ENCODE results near the gene NCKAP5. TPM values are rescaled to one million over a fixed set of nuclear protein-coding genes. Genes with fewer than 3 reads are reported as not detected.

NCKAP5 gene
- total RNA-seq, 4 donors from 2014 or later, result 2.7 to 11.7 (median 5.6) TPM

DNA sequence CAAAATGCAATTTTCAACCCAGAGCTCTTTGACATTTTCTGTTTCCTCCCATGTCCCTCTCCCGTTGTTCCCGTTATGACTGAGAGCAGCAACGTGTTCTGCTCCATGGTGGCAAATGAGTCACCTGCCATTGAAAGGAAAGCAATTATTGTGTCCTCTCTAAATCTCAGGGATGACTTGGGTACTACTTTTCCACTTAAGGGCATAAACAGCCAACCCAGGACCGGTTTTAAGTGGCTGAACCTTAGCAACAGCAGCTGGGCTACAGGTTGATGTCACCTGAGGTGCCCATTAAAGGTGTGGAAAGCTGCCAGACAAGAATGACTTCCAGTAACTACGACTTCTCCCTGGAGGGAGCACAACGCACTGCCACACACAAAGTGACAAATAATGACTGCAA lies 236.8 kb downstream of the NCKAP5 start:
- Histone ChIP-seq H3K36me3 (no peaks in the 10 kb centered on the region), H3K4me3 (no peak overlapping the region), H3K4me1 (no peaks in the 10 kb centered on the region), H3K27me3 (no peaks in the 10 kb centered on the region), H3K27ac (no peak overlapping the region), H3K9me3 (no peaks in the 10 kb centered on the region)
- 83 to 86% methylated on average over 6 of the region's 6 CpGs for WGBS, 2 donors
- DNase-seq (ENCODE audit: low spot score in 2 of 2), result no peak
- TF ChIP-seq EP300 (IDR thresholded peaks at IDR 0.05) (no peak), CTCF (IDR thresholded peaks at IDR 0.05) (no peak), POLR2A (IDR thresholded peaks at IDR 0.05) (no peak)

DNA sequence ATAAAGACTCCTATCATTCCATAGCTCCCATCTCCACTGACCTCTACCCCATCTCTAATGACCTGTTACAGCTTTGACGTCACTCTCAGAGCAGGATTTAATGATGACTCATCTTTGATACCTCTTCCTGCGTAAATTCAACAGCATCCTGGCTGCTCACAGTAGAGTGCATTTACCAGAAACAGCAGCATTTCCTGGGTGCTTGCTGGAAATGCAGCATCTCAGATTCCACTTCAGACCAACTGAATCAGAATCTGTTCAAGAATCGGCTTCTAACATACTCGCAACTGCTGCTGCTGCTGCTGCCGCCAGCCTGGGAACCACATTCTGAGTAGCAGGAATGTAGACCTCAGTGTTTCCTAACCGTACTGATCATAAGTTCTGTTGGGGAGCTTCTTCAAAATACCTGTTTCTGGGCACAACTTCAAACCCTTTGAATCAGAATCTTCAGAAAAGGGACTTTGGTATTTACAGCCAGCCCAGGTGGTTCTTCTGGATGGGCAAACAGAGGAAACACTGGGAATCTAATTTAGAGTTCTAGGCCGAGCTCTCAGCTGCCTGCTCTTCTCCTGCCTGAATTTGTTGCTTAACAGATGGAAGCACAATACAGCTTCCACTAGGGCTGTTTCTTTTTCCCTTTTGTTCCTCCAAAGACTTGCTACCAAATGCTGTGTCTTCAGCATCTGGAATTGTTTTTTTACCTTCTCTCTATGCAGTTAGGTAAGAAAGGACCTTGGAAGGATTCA lies 241.4 kb downstream of the NCKAP5 start:
- no peaks in the 10 kb centered on the region for H3K36me3 ChIP-seq
- H3K4me3 ChIP-seq, result no peak overlapping the region
- no peaks in the 10 kb centered on the region for H3K27me3 ChIP-seq
- WGBS, 2 donors, result 64 to 67% methylated on average over 7 of the region's 7 CpGs
- no peak for TF ChIP-seq EP300 (IDR thresholded peaks at IDR 0.05)
- no peak for TF ChIP-seq POLR2A (IDR thresholded peaks at IDR 0.05)
- TF ChIP-seq CTCF (IDR thresholded peaks at IDR 0.05), result no peak
- peaks cover 0 to 4% (median 0%) of the 10 kb centered on the region in 4 donors for H3K4me1 ChIP-seq
- H3K27ac ChIP-seq, result no peak overlapping the region
- DNase-seq (ENCODE audit: low spot score in 2 of 2), result no peak
- no peaks in the 10 kb centered on the region for H3K9me3 ChIP-seq

DNA sequence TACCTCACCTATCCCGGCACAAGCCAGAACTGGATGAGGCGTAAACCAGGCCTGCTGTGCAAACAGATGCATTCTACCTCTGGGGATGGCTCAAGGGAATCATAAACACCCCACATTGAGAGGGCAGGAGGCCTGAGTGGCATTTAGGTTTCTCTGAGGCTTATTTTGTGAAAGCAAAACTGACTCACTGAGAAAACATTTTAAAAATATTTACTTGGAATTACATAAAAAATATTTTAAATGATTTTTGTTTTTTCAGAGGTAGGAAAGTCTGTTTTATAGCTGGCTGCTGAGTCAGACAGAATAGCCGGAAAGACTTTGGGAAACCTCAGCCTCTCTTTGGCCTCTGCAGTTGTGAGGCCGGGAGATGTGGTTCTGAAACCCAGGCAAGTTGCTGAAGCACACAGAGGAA lies 244.1 kb downstream of the NCKAP5 start:
- no peaks in the 10 kb centered on the region for H3K27me3 ChIP-seq
- no peak for TF ChIP-seq CTCF (IDR thresholded peaks at IDR 0.05)
- no peak for TF ChIP-seq EP300 (IDR thresholded peaks at IDR 0.05)
- no peak for TF ChIP-seq POLR2A (IDR thresholded peaks at IDR 0.05)
- WGBS, 2 donors, result 44 to 51% methylated on average over 4 of the region's 4 CpGs
- H3K27ac ChIP-seq, result no peak overlapping the region
- H3K36me3 ChIP-seq, result no peaks in the 10 kb centered on the region
- H3K9me3 ChIP-seq, result no peaks in the 10 kb centered on the region
- H3K4me1 ChIP-seq, result peaks cover 0 to 4% (median 0%) of the 10 kb centered on the region in 4 donors
- H3K4me3 ChIP-seq, result no peak overlapping the region
- DNase-seq (ENCODE audit: low spot score in 2 of 2), result no peak

DNA sequence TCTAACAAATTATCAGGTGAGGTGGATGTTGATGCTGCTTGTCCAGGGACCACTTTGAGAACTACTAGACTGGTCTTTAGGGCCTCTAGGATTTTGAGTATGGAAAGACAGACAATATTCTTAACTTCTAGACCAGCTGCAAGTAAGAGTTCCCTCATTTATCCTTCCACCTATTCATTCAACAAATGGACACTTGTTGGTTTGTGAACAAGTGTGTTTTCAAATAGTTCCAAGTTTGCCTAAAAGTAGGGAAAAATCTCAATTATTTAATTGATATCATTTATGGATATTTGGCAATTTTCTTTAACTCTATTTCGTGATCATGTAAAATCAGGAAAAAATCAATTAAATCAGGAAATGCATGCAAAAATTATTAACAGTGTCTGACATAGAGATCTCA lies 245.4 kb downstream of the NCKAP5 start:
- no peak overlapping the region for H3K4me3 ChIP-seq

DNA sequence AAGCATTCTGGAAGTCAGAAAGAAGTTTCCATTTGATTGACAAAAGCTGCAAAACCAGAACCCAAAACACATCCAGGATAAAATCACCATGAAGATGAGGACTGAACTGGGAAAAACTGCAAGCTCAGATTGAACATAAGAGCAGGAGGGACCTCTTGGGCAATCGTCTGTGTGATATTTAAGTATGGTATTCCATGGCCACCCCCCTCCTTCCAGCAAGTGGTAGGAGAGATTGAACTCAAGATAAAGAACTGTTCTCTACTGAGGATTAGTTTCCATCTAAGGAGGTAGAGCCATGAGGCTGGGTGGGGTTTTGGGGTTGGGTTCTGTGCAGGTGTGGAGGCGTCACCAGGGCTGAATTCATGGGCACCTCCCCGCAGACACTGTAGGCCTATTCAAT lies 251.1 kb downstream of the NCKAP5 start:
- no peak overlapping the region for H3K4me3 ChIP-seq
- WGBS, 2 donors, result 85 to 87% methylated on average over 3 of the region's 3 CpGs
- TF ChIP-seq CTCF (IDR thresholded peaks at IDR 0.05) (no peak), POLR2A (IDR thresholded peaks at IDR 0.05) (no peak), EP300 (IDR thresholded peaks at IDR 0.05) (no peak)
- no peak for DNase-seq (ENCODE audit: low spot score in 2 of 2)
- H3K9me3 ChIP-seq, result no peaks in the 10 kb centered on the region
- H3K4me1 ChIP-seq, result no peaks in the 10 kb centered on the region
- no peaks in the 10 kb centered on the region for H3K27me3 ChIP-seq
- no peaks in the 10 kb centered on the region for H3K36me3 ChIP-seq
- H3K27ac ChIP-seq, result no peak overlapping the region

More for the DNA sequence above, 245.4 kb downstream of the NCKAP5 start:
- Histone ChIP-seq H3K9me3 (no peaks in the 10 kb centered on the region), H3K36me3 (no peaks in the 10 kb centered on the region), H3K4me1 (peaks cover 0 to 4% (median 0%) of the 10 kb centered on the region in 4 donors), H3K27ac (no peak overlapping the region), H3K27me3 (no peaks in the 10 kb centered on the region)
- TF ChIP-seq EP300 (IDR thresholded peaks at IDR 0.05), result no peak
- DNase-seq (ENCODE audit: low spot score in 2 of 2), result no peak
- WGBS, 2 donors, result 83 to 87% methylated on average over 1 of the region's 1 CpG
